ENCODE results near the gene CRTC3.
"Not testable (repeated sequence)": the region's sequence is repeated elsewhere in the genome, so short reads cannot be mapped to it uniquely, and the experiment has no call there.

The CRTC3 gene

DNA sequence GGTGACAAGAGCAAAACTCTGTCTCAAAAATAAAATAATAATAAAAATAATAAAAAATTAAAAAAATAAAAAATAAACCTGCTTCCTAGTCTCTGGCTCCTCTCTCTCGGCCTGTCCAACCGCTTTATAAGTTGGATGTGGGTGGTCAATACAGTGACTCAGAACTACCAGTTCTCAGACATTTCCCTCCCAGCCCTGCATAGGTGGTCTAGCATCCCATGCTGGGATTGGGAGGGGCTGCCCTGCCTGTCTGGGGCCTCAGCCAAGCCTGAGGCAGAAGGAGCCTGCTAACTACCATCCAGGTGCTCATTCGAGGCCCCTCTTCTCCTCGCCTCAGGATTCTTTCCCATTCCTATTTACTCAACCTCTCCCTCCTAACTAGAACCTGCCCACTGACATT is 154.2 kb downstream of the CRTC3 start:
- no peak overlapping the region for H3K27ac ChIP-seq
- TF ChIP-seq ZFX (IDR thresholded peaks at IDR 0.05; ENCODE audit: borderline replicate concordance): no peak
- TF ChIP-seq, protein P1, sequence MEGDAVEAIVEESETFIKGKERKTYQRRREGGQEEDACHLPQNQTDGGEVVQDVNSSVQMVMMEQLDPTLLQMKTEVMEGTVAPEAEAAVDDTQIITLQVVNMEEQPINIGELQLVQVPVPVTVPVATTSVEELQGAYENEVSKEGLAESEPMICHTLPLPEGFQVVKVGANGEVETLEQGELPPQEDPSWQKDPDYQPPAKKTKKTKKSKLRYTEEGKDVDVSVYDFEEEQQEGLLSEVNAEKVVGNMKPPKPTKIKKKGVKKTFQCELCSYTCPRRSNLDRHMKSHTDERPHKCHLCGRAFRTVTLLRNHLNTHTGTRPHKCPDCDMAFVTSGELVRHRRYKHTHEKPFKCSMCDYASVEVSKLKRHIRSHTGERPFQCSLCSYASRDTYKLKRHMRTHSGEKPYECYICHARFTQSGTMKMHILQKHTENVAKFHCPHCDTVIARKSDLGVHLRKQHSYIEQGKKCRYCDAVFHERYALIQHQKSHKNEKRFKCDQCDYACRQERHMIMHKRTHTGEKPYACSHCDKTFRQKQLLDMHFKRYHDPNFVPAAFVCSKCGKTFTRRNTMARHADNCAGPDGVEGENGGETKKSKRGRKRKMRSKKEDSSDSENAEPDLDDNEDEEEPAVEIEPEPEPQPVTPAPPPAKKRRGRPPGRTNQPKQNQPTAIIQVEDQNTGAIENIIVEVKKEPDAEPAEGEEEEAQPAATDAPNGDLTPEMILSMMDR (IDR thresholded peaks at IDR 0.05): no peak

DNA sequence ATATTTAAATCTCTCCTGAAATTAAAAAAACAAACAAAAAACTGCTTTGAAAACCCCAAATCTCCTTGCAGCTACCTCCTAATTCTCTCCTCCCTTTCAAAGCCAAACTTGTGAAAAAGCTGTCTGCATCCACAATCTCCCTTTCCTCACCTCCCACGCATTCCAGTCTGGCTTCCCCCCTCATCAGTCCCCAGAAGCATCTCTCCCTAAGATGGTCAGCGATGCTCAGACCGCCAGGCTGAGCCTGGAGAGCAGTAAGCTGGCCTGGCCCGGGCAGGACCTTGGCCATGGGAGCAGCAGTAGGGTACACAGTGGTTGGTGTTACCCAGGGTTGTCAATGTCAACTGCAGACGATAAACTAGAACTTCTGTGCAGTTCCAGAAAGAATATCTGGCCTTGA is 154.6 kb downstream of the CRTC3 start:
- TF ChIP-seq ZFX (IDR thresholded peaks at IDR 0.05; ENCODE audit: borderline replicate concordance): no peak
- TF ChIP-seq, protein P1 (IDR thresholded peaks at IDR 0.05): no peak
- H3K27ac ChIP-seq: no peak overlapping the region

DNA sequence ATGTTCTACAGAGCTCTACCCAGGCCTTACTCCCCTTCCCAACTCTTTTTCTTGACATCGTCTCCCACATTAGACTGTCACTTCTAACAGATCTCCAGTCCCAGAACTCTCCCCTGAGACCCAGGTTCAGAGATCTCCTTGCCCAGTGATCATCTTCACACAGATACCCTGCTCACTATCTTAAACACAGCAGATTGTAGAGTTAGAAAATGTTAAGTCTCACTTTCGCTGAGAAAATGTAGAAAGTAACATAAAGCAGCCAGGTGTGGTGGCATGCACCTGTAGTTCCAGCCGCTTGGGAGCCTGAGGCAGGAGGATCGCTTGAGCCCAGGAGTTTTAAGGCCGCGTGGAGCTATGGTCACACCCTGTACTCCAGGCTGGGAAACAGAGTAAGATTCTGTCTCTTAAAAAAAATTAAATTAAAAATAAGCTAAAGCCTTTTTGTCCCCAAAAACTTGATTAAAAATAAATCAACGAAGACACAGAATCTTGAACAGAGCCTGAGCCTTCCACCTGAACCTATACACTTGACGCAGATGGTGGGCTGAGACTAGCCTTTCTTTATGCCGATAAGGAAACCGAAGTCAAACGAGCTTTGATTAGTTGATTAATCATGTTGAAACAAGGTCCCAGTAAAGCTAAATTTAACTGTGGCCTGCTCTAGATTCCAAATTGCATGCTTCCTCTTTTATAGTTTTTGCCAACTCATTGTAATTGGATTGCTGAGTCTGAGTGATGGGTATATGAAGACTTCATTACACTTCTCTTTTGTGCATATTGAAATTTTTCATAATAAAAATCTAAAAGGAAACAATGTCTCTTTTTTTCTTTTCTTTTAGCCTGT is 156.1 kb downstream of the CRTC3 start:
- TF ChIP-seq, protein P1 (IDR thresholded peaks at IDR 0.05): no peak
- TF ChIP-seq ZFX (IDR thresholded peaks at IDR 0.05; ENCODE audit: borderline replicate concordance): no peak
- no peak overlapping the region for H3K27ac ChIP-seq

DNA sequence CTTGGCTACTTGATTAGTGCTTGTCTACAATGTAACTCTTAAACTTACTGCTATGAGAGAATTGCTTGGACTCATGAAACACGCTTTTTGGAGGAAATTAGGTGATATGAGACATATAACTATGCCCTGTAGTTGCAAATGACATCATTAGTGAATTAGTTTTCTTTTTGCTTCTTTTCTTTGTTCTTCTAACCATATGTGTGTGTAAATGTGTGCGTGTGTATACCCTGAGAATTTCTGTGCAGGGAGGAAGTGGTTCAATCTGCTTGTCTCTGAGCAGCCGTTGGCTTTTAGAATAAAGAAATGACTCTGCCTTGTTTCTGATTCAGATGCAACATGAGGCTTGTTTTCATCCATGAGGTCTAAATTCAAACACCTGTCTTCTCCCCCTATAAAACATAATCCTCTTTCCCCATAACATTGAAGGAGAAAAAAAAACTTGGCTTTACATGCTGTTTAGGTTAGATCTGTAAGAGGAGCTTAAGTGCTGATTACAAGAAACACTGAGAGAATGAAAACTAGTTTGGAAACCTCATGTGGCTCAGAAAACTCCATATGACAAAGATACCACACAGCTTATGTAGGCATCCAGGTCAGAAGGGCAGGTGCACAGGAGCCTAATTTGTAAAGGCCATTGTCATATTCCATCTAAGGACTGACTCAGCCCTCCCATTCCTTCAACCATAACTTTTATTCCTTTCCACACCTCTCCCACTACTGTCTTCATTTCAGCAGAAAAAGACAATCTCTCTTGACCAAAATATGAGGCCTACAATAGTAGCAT is 156.9 kb downstream of the CRTC3 start:
- TF ChIP-seq ZFX (IDR thresholded peaks at IDR 0.05; ENCODE audit: borderline replicate concordance): no peak
- TF ChIP-seq, protein P1 (IDR thresholded peaks at IDR 0.05): no peak
- no peak overlapping the region for H3K27ac ChIP-seq

DNA sequence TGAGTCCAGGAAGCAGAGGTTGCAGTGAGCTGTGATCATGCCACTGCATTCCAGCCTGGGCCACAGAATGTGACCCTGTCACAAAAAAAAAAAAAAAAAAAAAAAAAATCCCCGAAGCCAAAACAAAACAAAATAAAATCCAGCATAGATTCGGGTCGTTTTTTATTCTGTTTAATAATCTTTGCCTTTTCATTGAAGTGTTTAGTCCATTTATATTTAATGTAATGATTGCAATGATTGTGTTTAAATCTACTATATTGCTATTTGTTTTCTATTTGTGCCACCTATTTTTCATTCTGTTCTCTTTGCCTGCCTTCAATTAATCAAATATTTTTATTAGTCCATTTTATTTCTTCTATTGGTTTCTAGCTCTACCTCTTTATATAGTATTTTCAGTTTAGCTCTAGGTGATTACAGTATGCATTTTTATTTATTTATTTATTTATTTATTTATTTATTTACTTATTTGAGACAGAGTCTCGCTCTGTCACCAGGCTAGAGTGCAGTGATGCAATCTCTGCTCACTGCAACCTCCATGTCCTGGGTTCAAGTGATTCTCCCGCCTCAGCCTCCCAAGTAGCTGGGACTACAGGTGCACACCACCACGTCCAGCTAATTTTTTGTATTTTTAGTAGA is 159.7 kb downstream of the CRTC3 start:
- H3K27ac ChIP-seq: not testable (repeated sequence)

DNA sequence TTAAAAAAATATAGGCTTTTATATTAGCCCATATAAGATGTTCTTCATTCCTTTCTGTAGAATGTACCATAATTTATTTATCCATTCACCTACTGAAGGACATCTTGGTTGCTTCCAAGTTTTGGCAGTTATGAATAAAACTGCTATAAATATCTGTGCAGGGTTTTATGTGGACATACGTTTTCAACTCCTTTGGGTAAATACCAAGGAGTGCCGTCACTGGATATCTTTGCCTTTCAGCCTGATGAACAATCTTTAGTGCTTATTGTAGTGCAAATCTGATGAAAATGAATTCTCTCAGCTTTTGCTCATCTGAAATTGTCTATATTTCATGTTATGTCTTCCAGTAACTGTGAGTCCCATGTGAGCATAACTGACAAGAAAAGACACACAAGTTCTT is 160.9 kb downstream of the CRTC3 start:
- no peak overlapping the region for H3K27ac ChIP-seq
- TF ChIP-seq, protein P1 (IDR thresholded peaks at IDR 0.05): no peak
- TF ChIP-seq ZFX (IDR thresholded peaks at IDR 0.05; ENCODE audit: borderline replicate concordance): no peak

DNA sequence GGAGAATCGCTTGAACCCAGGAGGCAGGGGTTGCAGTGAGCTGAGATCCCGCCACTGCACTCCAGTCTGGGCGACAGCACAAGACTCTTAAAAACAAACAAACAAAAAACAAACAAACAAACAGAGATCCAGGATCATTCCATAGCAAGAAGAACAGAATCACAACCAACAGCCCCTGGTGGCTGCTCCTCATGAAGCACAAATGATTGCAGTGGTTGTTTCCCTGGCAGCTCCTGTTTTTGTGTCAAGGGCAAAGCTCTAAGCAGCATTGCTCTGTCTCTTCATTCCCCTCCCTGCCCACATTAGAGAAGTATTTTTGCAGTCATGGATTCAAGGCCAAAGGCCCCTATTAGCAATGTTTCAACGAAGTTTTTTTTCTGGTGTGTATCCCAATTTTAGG is 161.6 kb downstream of the CRTC3 start:
- no peak overlapping the region for H3K27ac ChIP-seq
- TF ChIP-seq ZFX (IDR thresholded peaks at IDR 0.05; ENCODE audit: borderline replicate concordance): no peak
- TF ChIP-seq, protein P1 (IDR thresholded peaks at IDR 0.05): no peak

All from 22Rv1 (cell line).